ENCODE measurements around the gene FXN. TPM values are rescaled to one million over a fixed set of nuclear protein-coding genes. Genes with fewer than 3 reads are reported as not detected.

FXN gene
- total RNA-seq, 6 experiments from 2014 or later, result 12.5 to 30.4 (median 24.7) TPM

- 36% methylated on average over 2 of the region's 2 CpGs for WGBS (ENCODE audit: insufficient coverage, low coverage, low lambda C conversion rate, missing lambda C conversion rate)
- no peaks in the 10 kb centered on the region for H3K9me3 ChIP-seq
- DNase-seq (no peak), ATAC-seq (peak; percentile 89 to 95 (median 90))
- H3K4me3 ChIP-seq, result no peak overlapping the region
- H3K4me1 ChIP-seq, result peaks cover 0 to 20% (median 4%) of the 10 kb centered on the region in 4 donors
- intact Hi-C loops (cut with DNase I), result no loop called here
- no peaks in the 10 kb centered on the region for H3K27me3 ChIP-seq
- peak overlapping the region in 2 of 3 donors; percentile 75 to 77 for H3K27ac ChIP-seq
- H3K36me3 ChIP-seq, result no peaks in the 10 kb centered on the region
- TF ChIP-seq POLR2A (IDR thresholded peaks at IDR 0.05) (no peak), CTCF (IDR thresholded peaks at IDR 0.05) (no peak)
Measured at GRCh38 chr9:69086769-69087168, 51.2 kb downstream of the FXN start.

- DNase-seq, result no peak
- H3K36me3 ChIP-seq, result no peaks in the 10 kb centered on the region
- no peaks in the 10 kb centered on the region for H3K27me3 ChIP-seq
- H3K4me1 ChIP-seq, result peaks cover 0 to 20% (median 7%) of the 10 kb centered on the region in 4 donors
- WGBS (ENCODE audit: insufficient coverage, low coverage, low lambda C conversion rate, missing lambda C conversion rate), result 94% methylated on average over 5 of the region's 5 CpGs
- TF ChIP-seq CTCF (IDR thresholded peaks at IDR 0.05) (no peak), POLR2A (IDR thresholded peaks at IDR 0.05) (no peak)
- no peak overlapping the region for H3K4me3 ChIP-seq
- no peaks in the 10 kb centered on the region for H3K9me3 ChIP-seq
- intact Hi-C loops (cut with DNase I), result no loop called here
- ATAC-seq, result no peak
- no peak overlapping the region for H3K27ac ChIP-seq
Measured at GRCh38 chr9:69089082-69089481, 53.5 kb downstream of the FXN start.

- Histone ChIP-seq H3K9me3 (no peaks in the 10 kb centered on the region), H3K27me3 (no peaks in the 10 kb centered on the region), H3K4me1 (peaks cover 0 to 20% (median 7%) of the 10 kb centered on the region in 4 donors), H3K4me3 (no peak overlapping the region), H3K36me3 (no peaks in the 10 kb centered on the region), H3K27ac (no peak overlapping the region)
- intact Hi-C loops (cut with DNase I), result no loop called here
- ATAC-seq (no peak), DNase-seq (no peak)
- WGBS (ENCODE audit: insufficient coverage, low coverage, low lambda C conversion rate, missing lambda C conversion rate), result 84% methylated on average over 9 of the region's 9 CpGs
- TF ChIP-seq POLR2A (IDR thresholded peaks at IDR 0.05) (no peak), CTCF (IDR thresholded peaks at IDR 0.05) (no peak)
Measured at GRCh38 chr9:69089491-69089890, 53.9 kb downstream of the FXN start.

GRCh38 chr9:69090140-69090750 is 54.7 kb downstream of the FXN start:
- Histone ChIP-seq H3K27me3 (no peaks in the 10 kb centered on the region), H3K4me1 (peaks cover 0 to 19% (median 7%) of the 10 kb centered on the region in 4 donors), H3K4me3 (no peak overlapping the region), H3K36me3 (no peaks in the 10 kb centered on the region), H3K9me3 (no peaks in the 10 kb centered on the region), H3K27ac (no peak overlapping the region)
- 47% methylated on average over 4 of the region's 4 CpGs for WGBS (ENCODE audit: insufficient coverage, low coverage, low lambda C conversion rate, missing lambda C conversion rate)
- TF ChIP-seq CTCF (IDR thresholded peaks at IDR 0.05) (no peak), POLR2A (IDR thresholded peaks at IDR 0.05) (no peak)
- intact Hi-C loops (cut with DNase I), result no loop called here
- ATAC-seq (peak in 1 of 4 donors; percentile 24), DNase-seq (no peak)
